Panc1 (cell line): Measurements from ENCODE around the gene IL13RA1. TPM values are rescaled to one million over a fixed set of nuclear protein-coding genes. Genes with fewer than 3 reads are reported as not detected.

Source experiments
- ATAC-seq: fragments of 200-7000 bp; cut with Tn5 transposase; 2 replicates; pipeline ENCODE4 v1.9.1; 2020; ENCODE audit warnings: mild to moderate bottlenecking, moderate library complexity
- BruUV-seq: library from RNA; stranded (reverse); fragments of 400-500 nt; replicated peaks from 2 replicates; lab custom pipeline; 2021; lab: Mats Ljungman, UMichigan
- CTCF ChIA-PET: fragments of 300-600 bp; sonication (Branson Sonifier 250); formaldehyde crosslinking; loops from one replicate; lab custom pipeline; 2022; ENCODE audit warnings: antibody characterized with exemption; lab: Charles Lee
- POLR2A ChIA-PET: fragments of 300-600 bp; sonication (Branson Sonifier 250); formaldehyde crosslinking; loops from one replicate; lab custom pipeline; 2022; ENCODE audit warnings: antibody characterized with exemption; lab: Charles Lee
- DNase-seq: peaks from one replicate; pipeline ENCODE4 v3.0.0-alpha.2; 2010; ENCODE audit warnings: low read depth, low spot score
- H3K27ac ChIP-seq: 2 replicates; pipeline ENCODE4 v1.5.1; 2011; ENCODE audit warnings: mild to moderate bottlenecking, low read length, inconsistent platforms
- H3K27me3 ChIP-seq: fragments of 200-500 bp; sonication (Bioruptor generic); 2 replicates; pipeline ENCODE4 v1.6.0; 2014; ENCODE audit warnings: low read length, inconsistent platforms; ENCODE audit not compliant: control insufficient read depth, insufficient read depth
- H3K36me3 ChIP-seq: fragments of 200-500 bp; sonication (Bioruptor generic); 2 replicates; pipeline ENCODE4 v1.5.1; 2014; ENCODE audit warnings: inconsistent platforms, mild to moderate bottlenecking, low read length, moderate library complexity; ENCODE audit not compliant: control insufficient read depth, insufficient read depth
- H3K4me1 ChIP-seq: 2 replicates; pipeline ENCODE4 v1.5.1; 2011; ENCODE audit warnings: inconsistent platforms, mild to moderate bottlenecking, low read length, moderate library complexity; ENCODE audit not compliant: control insufficient read depth, insufficient read depth
- H3K4me3 ChIP-seq, 2 experiments: 2 replicates each; pipeline ENCODE4 v1.5.1; 2011 to 2012; ENCODE audit warnings: low read depth in 2 of 2, low read length in 2 of 2, mild to moderate bottlenecking in 2 of 2, inconsistent platforms in 1 of 2, moderate library complexity in 1 of 2
- H3K9me3 ChIP-seq: fragments of 200-500 bp; sonication (Bioruptor generic); 2 replicates; pipeline ENCODE4 v1.5.1; 2014; ENCODE audit warnings: low read depth, mild to moderate bottlenecking, inconsistent platforms, low read length, moderate library complexity; ENCODE audit not compliant: control insufficient read depth, insufficient read depth
- POLR2AphosphoS5 ChIP-seq: IDR thresholded peaks from 2 replicates; pipeline ENCODE4 v1.6.1; 2012; ENCODE audit warnings: mild to moderate bottlenecking, low read depth, low read length, moderate library complexity
- SIN3A ChIP-seq: IDR thresholded peaks from 2 replicates; pipeline ENCODE4 v1.6.1; 2012; ENCODE audit warnings: low read depth, mild to moderate bottlenecking, low read length, moderate library complexity, borderline replicate concordance; ENCODE audit not compliant: insufficient read depth
- TCF7L2 ChIP-seq: IDR thresholded peaks from 2 replicates; pipeline ENCODE4 v1.6.1; 2011; ENCODE audit warnings: mild to moderate bottlenecking, low read depth, low read length, inconsistent platforms
- in situ Hi-C: cut with HindIII; loops from 2 replicates; pipeline ENCODE4 v1.10.0; 2016; ENCODE audit warnings: low sequenced_read_pairs, low pct_unique_long_range_greater_than_20kb
- intact Hi-C: fragments of 100-400 bp; cut with micrococcal nuclease; formaldehyde crosslinking; loops from one replicate; pipeline ENCODE4 v1.10.0; 2022; ENCODE audit not compliant: unreplicated experiment
- total RNA-seq: library from RNA; stranded (reverse); gene quantifications from one replicate; pipeline ENCODE4 v1.2.1, GENCODE V29; 2021; ENCODE audit not compliant: unreplicated experiment
- TF ChIP-seq, protein P1 (sequence below): fragments of 450-650 bp; IDR thresholded peaks from 2 replicates; pipeline ENCODE4 v1.5.1; 2017; ENCODE audit warnings: mild to moderate bottlenecking
- TF ChIP-seq, protein P2 (sequence below), 2 experiments: IDR thresholded peaks; 2 replicates each; pipeline ENCODE4 v1.6.1; 2011 to 2012; ENCODE audit warnings: low read depth in 2 of 2, control low read depth in 1 of 2, low read length in 1 of 2, mild to moderate bottlenecking in 1 of 2, moderate library complexity in 1 of 2; ENCODE audit not compliant: insufficient read depth in 1 of 2

Gene IL13RA1
- total RNA-seq, 1 experiment from 2014 or later, result 191 TPM

DNA sequence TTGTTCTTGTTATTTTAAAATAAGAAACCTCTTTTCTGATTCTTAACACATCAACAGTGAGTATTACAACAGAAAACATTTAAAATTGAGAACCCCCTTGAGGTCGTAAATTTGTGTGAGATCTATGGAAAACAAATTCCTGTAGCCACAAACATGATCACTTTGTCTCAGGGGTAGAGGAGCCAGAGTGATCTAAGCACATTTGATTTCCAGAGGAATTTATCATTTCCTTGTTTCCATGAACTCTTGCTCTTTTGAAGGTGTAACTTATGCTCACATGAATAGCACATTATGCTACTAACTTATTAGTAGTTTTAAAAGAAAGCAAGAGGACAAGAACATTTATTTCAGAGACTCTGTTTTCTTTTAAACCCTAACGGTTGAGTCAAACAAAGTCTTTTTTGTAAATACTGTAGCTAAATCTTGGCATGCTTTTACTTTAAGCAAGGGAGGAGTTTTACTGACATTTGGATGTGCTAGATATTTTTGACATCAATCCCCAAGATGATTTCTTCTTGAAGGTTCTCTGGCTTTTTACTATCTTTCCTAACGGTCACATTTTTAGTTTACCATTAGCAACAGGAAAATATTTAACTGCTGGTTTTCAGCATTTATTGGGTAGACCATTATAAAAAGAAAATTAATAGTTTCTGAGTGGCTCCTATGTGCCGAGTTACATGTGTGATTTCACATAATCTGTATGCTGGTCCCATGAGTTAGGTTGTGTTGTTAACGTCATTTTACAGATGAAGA lies 68.3 kb downstream of the IL13RA1 start:
- no peak for ATAC-seq
- no peak for DNase-seq
- H3K36me3 ChIP-seq, result peaks cover 5% of the 10 kb centered on the region; the same call in 1 of the 2 replicates
- H3K4me3 ChIP-seq, result no peak overlapping the region
- no peaks in the 10 kb centered on the region for H3K27me3 ChIP-seq
- in situ Hi-C loops (no loop called here), intact Hi-C loops (no loop called here)
- no peaks in the 10 kb centered on the region for H3K4me1 ChIP-seq
- TF ChIP-seq, protein P1, sequence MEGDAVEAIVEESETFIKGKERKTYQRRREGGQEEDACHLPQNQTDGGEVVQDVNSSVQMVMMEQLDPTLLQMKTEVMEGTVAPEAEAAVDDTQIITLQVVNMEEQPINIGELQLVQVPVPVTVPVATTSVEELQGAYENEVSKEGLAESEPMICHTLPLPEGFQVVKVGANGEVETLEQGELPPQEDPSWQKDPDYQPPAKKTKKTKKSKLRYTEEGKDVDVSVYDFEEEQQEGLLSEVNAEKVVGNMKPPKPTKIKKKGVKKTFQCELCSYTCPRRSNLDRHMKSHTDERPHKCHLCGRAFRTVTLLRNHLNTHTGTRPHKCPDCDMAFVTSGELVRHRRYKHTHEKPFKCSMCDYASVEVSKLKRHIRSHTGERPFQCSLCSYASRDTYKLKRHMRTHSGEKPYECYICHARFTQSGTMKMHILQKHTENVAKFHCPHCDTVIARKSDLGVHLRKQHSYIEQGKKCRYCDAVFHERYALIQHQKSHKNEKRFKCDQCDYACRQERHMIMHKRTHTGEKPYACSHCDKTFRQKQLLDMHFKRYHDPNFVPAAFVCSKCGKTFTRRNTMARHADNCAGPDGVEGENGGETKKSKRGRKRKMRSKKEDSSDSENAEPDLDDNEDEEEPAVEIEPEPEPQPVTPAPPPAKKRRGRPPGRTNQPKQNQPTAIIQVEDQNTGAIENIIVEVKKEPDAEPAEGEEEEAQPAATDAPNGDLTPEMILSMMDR, result no peak
- TF ChIP-seq POLR2AphosphoS5 (no peak), TCF7L2 (no peak), SIN3A (no peak)
- TF ChIP-seq, protein P2, sequence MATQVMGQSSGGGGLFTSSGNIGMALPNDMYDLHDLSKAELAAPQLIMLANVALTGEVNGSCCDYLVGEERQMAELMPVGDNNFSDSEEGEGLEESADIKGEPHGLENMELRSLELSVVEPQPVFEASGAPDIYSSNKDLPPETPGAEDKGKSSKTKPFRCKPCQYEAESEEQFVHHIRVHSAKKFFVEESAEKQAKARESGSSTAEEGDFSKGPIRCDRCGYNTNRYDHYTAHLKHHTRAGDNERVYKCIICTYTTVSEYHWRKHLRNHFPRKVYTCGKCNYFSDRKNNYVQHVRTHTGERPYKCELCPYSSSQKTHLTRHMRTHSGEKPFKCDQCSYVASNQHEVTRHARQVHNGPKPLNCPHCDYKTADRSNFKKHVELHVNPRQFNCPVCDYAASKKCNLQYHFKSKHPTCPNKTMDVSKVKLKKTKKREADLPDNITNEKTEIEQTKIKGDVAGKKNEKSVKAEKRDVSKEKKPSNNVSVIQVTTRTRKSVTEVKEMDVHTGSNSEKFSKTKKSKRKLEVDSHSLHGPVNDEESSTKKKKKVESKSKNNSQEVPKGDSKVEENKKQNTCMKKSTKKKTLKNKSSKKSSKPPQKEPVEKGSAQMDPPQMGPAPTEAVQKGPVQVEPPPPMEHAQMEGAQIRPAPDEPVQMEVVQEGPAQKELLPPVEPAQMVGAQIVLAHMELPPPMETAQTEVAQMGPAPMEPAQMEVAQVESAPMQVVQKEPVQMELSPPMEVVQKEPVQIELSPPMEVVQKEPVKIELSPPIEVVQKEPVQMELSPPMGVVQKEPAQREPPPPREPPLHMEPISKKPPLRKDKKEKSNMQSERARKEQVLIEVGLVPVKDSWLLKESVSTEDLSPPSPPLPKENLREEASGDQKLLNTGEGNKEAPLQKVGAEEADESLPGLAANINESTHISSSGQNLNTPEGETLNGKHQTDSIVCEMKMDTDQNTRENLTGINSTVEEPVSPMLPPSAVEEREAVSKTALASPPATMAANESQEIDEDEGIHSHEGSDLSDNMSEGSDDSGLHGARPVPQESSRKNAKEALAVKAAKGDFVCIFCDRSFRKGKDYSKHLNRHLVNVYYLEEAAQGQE (IDR thresholded peaks at IDR 0.05; ENCODE audit: insufficient read depth in 1 of 2, low read depth in 2 of 2, low read length in 1 of 2), result no peak
- no peaks in the 10 kb centered on the region for H3K9me3 ChIP-seq
- ChIA-PET CTCF (interaction anchor here (0.6 to 0.7 kb wide), 3 partner anchors 12 to 149 kb away, joined by 3 to 5 read pairs (median 3); no protein-coding TSS in a partner anchor), POLR2A (no interaction called here)
- no peak overlapping the region for H3K27ac ChIP-seq
- BruUV-seq, result no TSS peak

DNA sequence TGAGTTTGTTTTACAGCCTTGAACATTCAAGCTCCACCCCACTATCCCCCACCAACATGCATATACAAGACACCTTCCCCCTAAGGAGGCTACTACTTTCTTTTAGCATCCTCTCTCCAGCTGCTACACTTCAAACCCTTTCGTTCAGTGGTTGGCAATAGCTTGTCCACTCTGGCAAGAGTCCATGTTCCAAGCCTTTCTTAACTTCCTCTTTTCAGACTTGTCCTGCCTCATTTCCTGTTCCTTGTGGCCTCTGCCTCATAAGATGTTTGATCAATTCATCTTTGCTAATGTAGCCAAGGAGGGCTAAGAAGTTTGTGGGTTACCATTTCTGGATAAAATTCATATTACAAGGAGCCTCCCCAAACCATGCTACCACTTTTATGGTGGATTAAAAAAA lies 75.5 kb downstream of the IL13RA1 start:
- intact Hi-C loops (loop anchor here (10.0 kb wide), 1 partner anchor 348 kb away; no protein-coding TSS in a partner anchor), in situ Hi-C loops (no loop called here)
- no TSS peak for BruUV-seq
- ATAC-seq (no peak), DNase-seq (no peak)
- ChIA-PET POLR2A (no interaction called here), CTCF (no interaction called here)
- no peaks in the 10 kb centered on the region for H3K4me1 ChIP-seq
- H3K4me3 ChIP-seq, result no peak overlapping the region
- no peak overlapping the region for H3K27ac ChIP-seq
- H3K36me3 ChIP-seq, result no peaks in the 10 kb centered on the region
- no peak for TF ChIP-seq POLR2AphosphoS5
- TF ChIP-seq SIN3A, result no peak
- no peak for TF ChIP-seq TCF7L2
- TF ChIP-seq, protein P2 (IDR thresholded peaks at IDR 0.05; ENCODE audit: insufficient read depth in 1 of 2, low read depth in 2 of 2, low read length in 1 of 2), result no peak
- TF ChIP-seq, protein P1, result no peak
- no peaks in the 10 kb centered on the region for H3K27me3 ChIP-seq
- no peaks in the 10 kb centered on the region for H3K9me3 ChIP-seq
